Neural cell (in vitro differentiated cells): ENCODE results near the gene TNRC6A. TPM values are rescaled to one million over a fixed set of nuclear protein-coding genes. Genes with fewer than 3 reads are reported as not detected.
A peak's percentile ranks its signal among the peaks of the same experiment; 100 is the strongest.

Experiments used
- H2AFZ ChIP-seq: fragments of 200-600, 300-800 bp; sonication (generic), shearing (Covaris generic); 2 replicates; pipeline ENCODE4 v1.6.0; 2014; ENCODE audit warnings: low read depth, mild to moderate bottlenecking, antibody characterized with exemption, low read length, moderate library complexity
- H3F3A ChIP-seq: fragments of 200-600 bp; shearing (Covaris generic); 2 replicates; pipeline ENCODE4 v1.6.1; 2016; ENCODE audit warnings: mild to moderate bottlenecking, moderate library complexity, mixed read lengths, antibody characterized with exemption, low read length; ENCODE audit not compliant: insufficient read depth, poor library complexity, severe bottlenecking
- H3K27ac ChIP-seq: fragments of 200-600, 300-800 bp; sonication (generic), shearing (Covaris generic); 2 replicates; pipeline ENCODE4 v1.5.1; 2014; ENCODE audit warnings: mild to moderate bottlenecking, low read length, moderate library complexity
- H3K27me3 ChIP-seq: fragments of 300-800, 200-600 bp; sonication (generic), shearing (Covaris generic); 2 replicates; pipeline ENCODE4 v1.6.0; 2014; ENCODE audit warnings: mild to moderate bottlenecking, low read depth, low read length, moderate library complexity; ENCODE audit not compliant: insufficient read depth
- H3K36me3 ChIP-seq: fragments of 300-800, 200-600 bp; sonication (generic), shearing (Covaris generic); 2 replicates; pipeline ENCODE4 v1.5.1; 2014; ENCODE audit warnings: mild to moderate bottlenecking, antibody characterized with exemption, low read length, moderate library complexity; ENCODE audit not compliant: insufficient read depth
- H3K4me2 ChIP-seq: fragments of 300-800, 200-600 bp; sonication (generic), shearing (Covaris generic); 2 replicates; pipeline ENCODE4 v1.6.0; 2014; ENCODE audit warnings: mild to moderate bottlenecking, low read length
- H3K4me3 ChIP-seq: fragments of 300-800, 200-600 bp; sonication (generic), shearing (Covaris generic); 2 replicates; pipeline ENCODE4 v1.5.1; 2014; ENCODE audit warnings: mild to moderate bottlenecking, low read length, moderate library complexity
- H3K79me2 ChIP-seq: fragments of 200-600 bp; shearing (Covaris generic); replicated peaks from 2 replicates; pipeline ENCODE4 v1.6.0; 2014; ENCODE audit warnings: mild to moderate bottlenecking, low read length, moderate library complexity; ENCODE audit not compliant: insufficient read depth
- H3K9ac ChIP-seq: fragments of 300-800, 200-600 bp; sonication (generic), shearing (Covaris generic); 2 replicates; pipeline ENCODE4 v1.6.1; 2016; ENCODE audit warnings: mild to moderate bottlenecking, low read length, mixed read lengths
- H3K9me2 ChIP-seq: fragments of 200-600 bp; shearing (Covaris generic); 2 replicates; pipeline ENCODE4 v1.6.1; 2016; ENCODE audit warnings: mild to moderate bottlenecking, low read length, mixed read lengths; ENCODE audit not compliant: insufficient read depth
- H3K9me3 ChIP-seq: fragments of 200-600, 300-800 bp; sonication (generic), shearing (Covaris generic); 2 replicates; pipeline ENCODE4 v1.6.1; 2016; ENCODE audit warnings: mild to moderate bottlenecking, mixed run types, low read length, moderate library complexity, mixed read lengths
- H4K20me1 ChIP-seq: fragments of 200-600 bp; shearing (Covaris generic); 2 replicates; pipeline ENCODE4 v1.6.1; 2016; ENCODE audit warnings: mild to moderate bottlenecking, mixed run types; ENCODE audit not compliant: insufficient read depth
- CTCF ChIP-seq: fragments of 450-650 bp; IDR thresholded peaks from 2 replicates; pipeline ENCODE4 v1.5.1; 2014; ENCODE audit warnings: antibody characterized with exemption, mild to moderate bottlenecking, moderate library complexity; ENCODE audit not compliant: poor library complexity, severe bottlenecking
- EP300 ChIP-seq: fragments of 450-650 bp; conservative IDR thresholded peaks from 2 replicates; pipeline ENCODE4 v1.6.1; 2014; ENCODE audit warnings: antibody characterized with exemption, mild to moderate bottlenecking, moderate library complexity; ENCODE audit not compliant: poor library complexity, severe bottlenecking
- EZH2 ChIP-seq: fragments of 200-600, 300-800 bp; shearing (Covaris generic), sonication (generic); IDR thresholded peaks from 2 replicates; pipeline ENCODE4 v1.6.1; 2014; ENCODE audit warnings: antibody characterized with exemption, low read length, borderline replicate concordance, mild to moderate bottlenecking; ENCODE audit not compliant: insufficient read depth, poor library complexity, severe bottlenecking
- MXI1 ChIP-seq: fragments of 450-650 bp; conservative IDR thresholded peaks from 2 replicates; pipeline ENCODE4 v1.6.1; 2014; ENCODE audit warnings: antibody characterized with exemption, mild to moderate bottlenecking; ENCODE audit not compliant: poor library complexity, severe bottlenecking
- POLR2AphosphoS5 ChIP-seq: IDR thresholded peaks from 2 replicates; pipeline ENCODE4 v1.6.1; 2012
- RAD21 ChIP-seq: fragments of 450-650 bp; conservative IDR thresholded peaks from 2 replicates; pipeline ENCODE4 v1.6.1; 2014; ENCODE audit warnings: antibody characterized with exemption, mild to moderate bottlenecking, moderate library complexity
- REST ChIP-seq: IDR thresholded peaks from 2 replicates; pipeline ENCODE4 v1.6.1; 2012; ENCODE audit warnings: borderline replicate concordance
- TAF1 ChIP-seq: IDR thresholded peaks from 2 replicates; pipeline ENCODE4 v1.6.1; 2012; ENCODE audit warnings: low read depth
- polyA plus RNA-seq: library from polyadenylated mRNA; depleted of rRNA; stranded (reverse); fragments of >200 nt; gene quantifications from 2 replicates; pipeline ENCODE4 v1.2.3, GENCODE V29; 2014

Gene TNRC6A
- polyA plus RNA-seq, 1 donor from 2014 or later: 32.1 TPM

GRCh38 chr16:24685539-24686432, 43.7 kb upstream of the TNRC6A start:
- Histone ChIP-seq H3F3A (no peaks in the 10 kb centered on the region), H3K9me3 (no peaks in the 10 kb centered on the region), H4K20me1 (no peaks in the 10 kb centered on the region), H3K9ac (peak overlapping the region; percentile 56), H3K4me2 (peak overlapping the region; percentile 47), H3K4me3 (peak overlapping the region; percentile 49), H3K79me2 (no peaks in the 10 kb centered on the region), H3K27me3 (no peaks in the 10 kb centered on the region), H3K9me2 (no peaks in the 10 kb centered on the region), H2AFZ (peak overlapping the region; percentile 56), H3K27ac (peak overlapping the region; percentile 87), H3K36me3 (no peaks in the 10 kb centered on the region)
- TF ChIP-seq EZH2: no peak
- TF ChIP-seq RAD21: peak; percentile 39
- peak; percentile 52 for TF ChIP-seq EP300
- peak; percentile 30 for TF ChIP-seq TAF1
- TF ChIP-seq REST: peak; percentile 93
- TF ChIP-seq CTCF: no peak

GRCh38 chr16:24686678-24687077, 42.8 kb upstream of the TNRC6A start:
- Histone ChIP-seq H3K79me2 (no peaks in the 10 kb centered on the region), H3K4me2 (no peak overlapping the region), H3K27ac (peak overlapping the region; percentile 87), H2AFZ (no peak overlapping the region), H3F3A (no peaks in the 10 kb centered on the region), H3K27me3 (no peaks in the 10 kb centered on the region), H3K36me3 (no peaks in the 10 kb centered on the region), H3K4me3 (peak overlapping the region; percentile 49), H3K9me2 (no peaks in the 10 kb centered on the region), H3K9ac (peak overlapping the region; percentile 56), H4K20me1 (no peaks in the 10 kb centered on the region), H3K9me3 (no peaks in the 10 kb centered on the region)
- TF ChIP-seq MXI1 (no peak), POLR2AphosphoS5 (no peak), EZH2 (no peak)
